Right ventricle myocardium inferior (tissue), 1 donor: ENCODE results near the gene ASTN2. TPM values are rescaled to one million over a fixed set of nuclear protein-coding genes. Genes with fewer than 3 reads are reported as not detected.

Source experiments
- ATAC-seq: fragments of 200-7000 bp; cut with Tn5 transposase; one replicate; pipeline ENCODE4 v1.9.1; 2020; ENCODE audit warnings: mild to moderate bottlenecking, moderate library complexity
- DNase-seq: peaks from one replicate; pipeline ENCODE4 v3.0.0; 2021; ENCODE audit errors: missing footprints
- intact Hi-C: fragments of 100-400 bp; cut with DNase I; formaldehyde crosslinking; loops from one replicate; pipeline ENCODE4 v1.11.0; 2022
- total RNA-seq: library from RNA; stranded (reverse); fragmentation: NEBNext Ultra II Directional; extraction: Animal tissue kit (Norgen Biotek cat#: 25700); gene quantifications from one replicate; pipeline ENCODE4 v1.2.1, GENCODE V29; 2021
- donor health status: DM: no; HTN: yes; CAD: no; lungs with severe emphysema.

ASTN2 gene
- total RNA-seq, 1 donor from 2014 or later: 8.3 TPM

- intact Hi-C loops: loop anchor here (1.0 to 10.0 kb wide), 6 partner anchors 77 to 979 kb away; no protein-coding TSS in a partner anchor
- ATAC-seq (peak; percentile 97), DNase-seq (peak; percentile 94)
These were observed 842.6 kb downstream of the ASTN2 start for GRCh38 chr9:116572095-116572748.

- ATAC-seq: no peak
- DNase-seq: no peak
- intact Hi-C loops: no loop called here
These were observed 845.7 kb downstream of the ASTN2 start for GRCh38 chr9:116569111-116569510.

DNA sequence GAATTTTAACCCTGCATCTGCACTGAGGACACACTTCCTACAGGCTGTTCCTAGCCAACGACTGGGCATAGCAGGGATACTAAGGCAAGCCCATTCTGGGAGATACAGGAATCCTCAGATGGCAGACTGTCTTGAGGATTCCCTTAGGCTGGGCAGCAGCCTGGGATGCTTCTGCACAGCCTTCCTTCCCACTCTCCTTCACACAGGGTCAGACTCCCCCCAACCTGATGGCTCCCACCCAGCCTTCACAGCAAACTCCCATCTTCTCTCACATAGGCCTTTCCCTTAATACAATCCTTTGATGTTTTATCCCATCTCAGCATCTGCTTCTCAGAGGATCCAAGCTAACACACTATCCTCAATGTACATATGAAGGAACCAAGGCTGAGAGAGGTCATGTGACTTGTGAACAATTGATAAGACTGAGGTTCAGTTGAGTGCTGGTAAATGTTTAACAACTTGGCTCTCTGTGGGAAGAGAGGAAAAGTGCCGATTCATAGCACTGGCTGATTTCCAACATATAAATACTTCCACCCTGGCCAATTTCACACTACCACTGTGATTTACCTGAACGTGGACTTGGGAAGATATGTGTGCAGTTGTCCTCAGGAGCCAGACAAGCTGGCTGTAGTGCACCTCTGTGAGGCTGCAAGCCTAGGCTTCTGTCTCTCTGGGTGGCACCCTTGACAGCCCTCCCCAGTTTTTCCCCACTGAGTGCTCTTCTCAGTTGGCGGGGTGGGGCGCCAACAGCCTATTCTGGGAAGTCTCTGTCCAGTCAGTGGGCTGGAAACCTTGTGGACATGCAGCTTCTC, 848.0 kb downstream of the ASTN2 start:
- ATAC-seq (no peak), DNase-seq (no peak)
- intact Hi-C loops: no loop called here

DNA sequence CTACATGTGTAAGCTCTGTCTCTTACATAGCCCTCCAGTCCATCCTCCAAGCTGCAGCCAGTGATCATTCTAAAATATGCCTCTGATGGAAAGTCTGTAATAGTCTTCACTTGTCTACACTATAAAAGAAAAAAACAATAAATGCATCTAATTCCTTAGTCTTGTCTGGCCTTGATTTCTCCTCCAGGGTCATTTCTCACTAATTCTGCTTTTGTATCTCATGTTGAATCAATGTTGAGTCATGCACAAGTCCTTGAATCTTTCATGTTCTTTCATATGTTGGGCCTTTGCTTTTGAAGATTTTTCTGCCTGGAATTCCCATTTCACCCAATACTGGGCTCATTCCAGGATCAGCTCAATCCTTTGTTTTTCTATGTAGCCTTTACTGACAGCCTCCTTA, 848.9 kb downstream of the ASTN2 start:
- intact Hi-C loops: no loop called here
- no peak for ATAC-seq
- no peak for DNase-seq

DNA sequence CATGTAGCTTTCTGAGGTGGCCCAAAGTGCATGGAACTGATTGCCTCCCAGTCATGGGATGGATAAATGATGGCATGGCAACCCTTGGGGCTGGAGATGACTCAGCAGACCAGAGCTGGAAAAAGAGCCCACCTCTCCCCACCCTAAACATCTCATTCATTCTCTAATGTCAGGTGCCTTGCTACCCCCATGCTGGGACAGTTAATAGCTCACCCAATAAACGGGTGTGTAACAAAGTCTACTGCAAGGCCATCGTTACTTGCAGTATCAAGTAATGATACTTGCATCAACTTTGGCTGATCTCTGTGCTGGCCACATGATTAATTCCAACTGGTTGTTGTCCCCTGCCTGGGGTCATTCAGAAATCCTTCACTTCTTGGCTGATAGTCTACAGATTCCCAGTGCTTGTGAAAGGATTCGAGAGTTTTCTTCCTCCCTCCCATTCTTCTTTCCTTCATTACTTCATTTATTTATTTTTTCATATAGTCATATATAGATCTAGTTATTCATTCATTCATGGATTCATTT, 850.5 kb downstream of the ASTN2 start:
- intact Hi-C loops: no loop called here
- DNase-seq: no peak
- ATAC-seq: no peak

DNA sequence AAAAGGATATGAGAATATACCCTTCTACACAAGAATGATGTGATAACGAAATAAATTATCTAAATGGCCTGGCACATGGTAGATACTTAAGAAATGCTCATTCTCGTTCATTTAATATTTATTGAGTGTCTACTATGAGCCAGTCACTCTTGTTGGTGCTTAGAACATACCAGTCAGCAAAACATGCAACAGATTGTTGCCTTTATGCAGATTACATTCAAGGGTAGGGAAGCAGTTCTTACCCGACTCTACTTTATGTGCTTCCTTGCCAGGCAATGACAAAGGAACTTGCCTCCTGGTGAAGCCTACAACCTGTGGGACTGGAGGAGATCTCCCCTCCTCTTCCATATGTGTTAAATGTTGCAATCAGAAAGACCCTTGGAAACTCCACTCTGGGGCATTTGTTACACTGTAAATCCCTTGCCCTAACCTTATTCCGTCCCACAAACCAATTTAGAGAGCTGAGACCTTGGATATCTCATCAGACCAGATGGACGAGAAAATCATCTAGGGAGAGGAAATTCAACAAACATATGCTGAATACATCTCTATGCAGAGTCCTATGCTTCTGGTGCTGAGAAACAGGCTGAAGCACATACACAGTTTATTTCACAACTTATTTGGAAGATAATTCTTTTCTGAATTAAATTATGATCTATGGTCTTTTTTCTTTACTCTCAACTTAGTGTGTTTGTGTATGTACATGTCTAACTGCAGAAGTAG, 855.9 kb downstream of the ASTN2 start:
- intact Hi-C loops: no loop called here
- no peak for DNase-seq
- ATAC-seq: no peak

DNA sequence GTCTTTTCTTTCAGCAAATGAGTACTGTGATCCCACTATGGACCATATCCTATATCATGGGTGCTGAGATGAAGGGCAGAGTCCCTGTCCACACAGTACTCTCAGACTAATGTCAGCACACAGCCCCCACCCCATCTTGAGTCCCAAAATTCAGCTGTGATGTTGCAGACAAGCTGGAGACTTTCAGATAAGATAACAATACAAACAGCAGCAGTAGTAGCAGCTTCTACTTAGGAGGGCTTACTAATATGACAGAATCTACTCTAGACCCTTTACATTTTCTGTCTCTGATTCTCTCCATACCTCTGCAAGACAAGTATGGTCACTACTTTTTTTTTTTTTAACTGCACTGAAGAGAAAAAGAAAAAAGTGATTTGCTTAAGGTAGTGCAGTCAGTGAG, 856.8 kb downstream of the ASTN2 start:
- ATAC-seq (no peak), DNase-seq (no peak)
- intact Hi-C loops: no loop called here

GRCh38 chr9:116555556-116556155, 859.2 kb downstream of the ASTN2 start:
- no peak for ATAC-seq
- DNase-seq: no peak
- intact Hi-C loops: no loop called here

GRCh38 chr9:116555119-116555518, 859.7 kb downstream of the ASTN2 start:
- intact Hi-C loops: no loop called here
- peak; percentile 82 for ATAC-seq
- DNase-seq: peak; percentile 79

GRCh38 chr9:116550696-116551436, 864.0 kb downstream of the ASTN2 start:
- DNase-seq (no peak), ATAC-seq (peak; percentile 80)
- intact Hi-C loops: no loop called here

GRCh38 chr9:116549786-116550660, 864.8 kb downstream of the ASTN2 start:
- intact Hi-C loops: no loop called here
- ATAC-seq (no peak), DNase-seq (no peak)

- DNase-seq: peak; percentile 93
- intact Hi-C loops: no loop called here
- ATAC-seq: peak; percentile 96
These were observed 865.7 kb downstream of the ASTN2 start for GRCh38 chr9:116549061-116549664.

DNA sequence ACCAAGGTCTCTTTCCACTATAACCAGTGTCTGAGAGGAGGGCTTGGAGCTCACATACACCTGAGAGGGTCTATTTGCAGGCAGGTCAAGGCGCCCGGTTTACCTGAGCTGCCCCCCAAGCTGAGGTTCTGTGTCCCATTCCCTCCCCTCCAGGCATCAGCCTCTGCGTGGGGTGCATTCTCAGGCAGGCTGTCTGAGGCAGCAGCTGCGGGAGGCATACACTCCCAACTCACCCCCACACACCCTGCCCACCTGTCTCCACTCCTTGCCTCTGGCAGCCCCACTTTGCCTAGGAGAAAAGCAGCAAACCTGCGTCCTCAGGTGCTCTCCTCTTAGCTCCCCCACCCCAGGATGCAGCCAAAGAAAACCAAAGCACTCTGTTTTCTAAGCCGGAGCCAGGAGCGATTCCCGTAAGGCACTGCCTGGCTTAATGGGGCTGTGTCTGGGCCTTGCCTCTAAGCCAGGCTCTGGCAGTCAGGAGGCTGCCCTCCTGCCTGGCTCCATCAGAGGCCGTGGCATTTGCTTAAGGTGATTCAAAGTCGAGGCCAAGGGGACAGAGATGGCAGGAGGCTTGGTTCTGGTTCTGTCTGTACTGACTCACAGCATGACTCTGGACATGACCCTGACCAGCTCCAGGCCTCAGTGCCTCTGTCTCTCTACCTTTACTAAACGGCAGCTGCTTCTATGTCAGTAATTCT, 867.0 kb downstream of the ASTN2 start:
- no peak for ATAC-seq
- intact Hi-C loops: no loop called here

GRCh38 chr9:116546711-116547581, 867.9 kb downstream of the ASTN2 start:
- DNase-seq (no peak), ATAC-seq (no peak)
- intact Hi-C loops: no loop called here

More for the DNA sequence above, 867.0 kb downstream of the ASTN2 start:
- no peak for DNase-seq

- no peak for DNase-seq
- intact Hi-C loops: no loop called here
- ATAC-seq: no peak
These were observed 870.0 kb downstream of the ASTN2 start for GRCh38 chr9:116544896-116545295.
